Stimulated activated effector memory CD8-positive, alpha-beta T cell treated with anti-CD3 and anti-CD28 coated beads, Interleukin-12 subunit alpha, Interleukin-12 subunit beta, amount 100 ng/mL, for 72 hours (primary cell): ENCODE measurements around the gene ITGA2B.
A peak's percentile ranks its signal among the peaks of the same experiment; 100 is the strongest.
"Not testable (repeated sequence)": the region's sequence is repeated elsewhere in the genome, so short reads cannot be mapped to it uniquely, and the experiment has no call there.

ENCODE experiments used
- ATAC-seq: fragments of 150-1000 bp; cut with Tn5 transposase; 2 replicates; pipeline ENCODE4 v1.10.0; 2021
- DNase-seq, 2 donors: peaks; one replicate each; pipeline ENCODE4 v3.0.0; 2021 to 2022; ENCODE audit warnings: low spot score in 2 of 2
- H3K27ac Mint-ChIP-seq: one replicate; pipeline ENCODE4 v1.8.0; 2022; ENCODE audit warnings: mild to moderate bottlenecking, mixed read lengths
- H3K36me3 Mint-ChIP-seq: one replicate; pipeline ENCODE4 v1.8.0; 2022; ENCODE audit warnings: mild to moderate bottlenecking, mixed read lengths
- H3K4me1 Mint-ChIP-seq: one replicate; pipeline ENCODE4 v1.8.0; 2022; ENCODE audit warnings: mixed read lengths
- H3K4me3 Mint-ChIP-seq: one replicate; pipeline ENCODE4 v1.8.0; 2022; ENCODE audit warnings: mild to moderate bottlenecking, mixed read lengths
- H3K9me3 Mint-ChIP-seq: one replicate; pipeline ENCODE4 v1.8.0; 2022; ENCODE audit warnings: mixed read lengths

ITGA2B gene

GRCh38 chr17:44382917-44383316 lies 6.5 kb downstream of the ITGA2B start:
- Mint-ChIP-seq H3K4me3 (no peak overlapping the region), H3K9me3 (no peaks in the 10 kb centered on the region), H3K27ac (no peak overlapping the region), H3K4me1 (peaks cover 9% of the 10 kb centered on the region), H3K36me3 (peaks cover 6% of the 10 kb centered on the region)
- no peak for DNase-seq
- no peak for ATAC-seq

- no peak overlapping the region for H3K4me3 Mint-ChIP-seq
- no peaks in the 10 kb centered on the region for H3K9me3 Mint-ChIP-seq
- no peak overlapping the region for H3K27ac Mint-ChIP-seq
- peaks cover 9% of the 10 kb centered on the region for H3K4me1 Mint-ChIP-seq
- DNase-seq (no peak), ATAC-seq (no peak)
- peaks cover 6% of the 10 kb centered on the region for H3K36me3 Mint-ChIP-seq
Measured at GRCh38 chr17:44381810-44382305, 7.6 kb downstream of the ITGA2B start.

GRCh38 chr17:44380767-44381166 lies 8.7 kb downstream of the ITGA2B start:
- H3K9me3 Mint-ChIP-seq: no peaks in the 10 kb centered on the region
- peaks cover 6% of the 10 kb centered on the region for H3K36me3 Mint-ChIP-seq
- ATAC-seq (no peak), DNase-seq (no peak)
- no peak overlapping the region for H3K27ac Mint-ChIP-seq
- peaks cover 14% of the 10 kb centered on the region for H3K4me1 Mint-ChIP-seq
- no peak overlapping the region for H3K4me3 Mint-ChIP-seq

- H3K4me3 Mint-ChIP-seq: no peak overlapping the region
- no peak overlapping the region for H3K27ac Mint-ChIP-seq
- H3K36me3 Mint-ChIP-seq: peaks cover 6% of the 10 kb centered on the region
Measured at GRCh38 chr17:44379887-44380286, 9.6 kb downstream of the ITGA2B start.

GRCh38 chr17:44378171-44378705 lies 11.2 kb downstream of the ITGA2B start:
- ATAC-seq: no peak
- DNase-seq: no peak
- peaks cover 6% of the 10 kb centered on the region for H3K36me3 Mint-ChIP-seq
- H3K4me3 Mint-ChIP-seq: no peak overlapping the region
- no peaks in the 10 kb centered on the region for H3K9me3 Mint-ChIP-seq
- peaks cover 6% of the 10 kb centered on the region for H3K4me1 Mint-ChIP-seq
- no peak overlapping the region for H3K27ac Mint-ChIP-seq

More at GRCh38 chr17:44379887-44380286, 9.6 kb downstream of the ITGA2B start:
- peaks cover 12% of the 10 kb centered on the region for H3K4me1 Mint-ChIP-seq
- DNase-seq (no peak), ATAC-seq (no peak)
- H3K9me3 Mint-ChIP-seq: no peaks in the 10 kb centered on the region

GRCh38 chr17:44376779-44377178 lies 12.7 kb downstream of the ITGA2B start:
- no peaks in the 10 kb centered on the region for H3K9me3 Mint-ChIP-seq
- DNase-seq (no peak), ATAC-seq (no peak)

GRCh38 chr17:44376124-44376523 lies 13.3 kb downstream of the ITGA2B start:
- Mint-ChIP-seq H3K4me1 (peaks cover 6% of the 10 kb centered on the region), H3K4me3 (no peak overlapping the region), H3K27ac (no peak overlapping the region), H3K36me3 (peaks cover 6% of the 10 kb centered on the region), H3K9me3 (no peaks in the 10 kb centered on the region)
- peak; percentile 36 for ATAC-seq
- no peak for DNase-seq

More at GRCh38 chr17:44376779-44377178, 12.7 kb downstream of the ITGA2B start:
- no peak overlapping the region for H3K4me3 Mint-ChIP-seq
- peaks cover 6% of the 10 kb centered on the region for H3K36me3 Mint-ChIP-seq
- H3K4me1 Mint-ChIP-seq: peaks cover 6% of the 10 kb centered on the region
- H3K27ac Mint-ChIP-seq: no peak overlapping the region

GRCh38 chr17:44375196-44376017 lies 14.0 kb downstream of the ITGA2B start:
- no peak overlapping the region for H3K27ac Mint-ChIP-seq
- no peak overlapping the region for H3K4me3 Mint-ChIP-seq
- ATAC-seq (peak; percentile 19), DNase-seq (no peak)
- no peaks in the 10 kb centered on the region for H3K9me3 Mint-ChIP-seq
- H3K4me1 Mint-ChIP-seq: peaks cover 6% of the 10 kb centered on the region
- peaks cover 6% of the 10 kb centered on the region for H3K36me3 Mint-ChIP-seq

- Mint-ChIP-seq H3K36me3 (peaks cover 6% of the 10 kb centered on the region), H3K27ac (no peak overlapping the region), H3K4me1 (peaks cover 6% of the 10 kb centered on the region), H3K9me3 (no peaks in the 10 kb centered on the region), H3K4me3 (no peak overlapping the region)
- ATAC-seq: peak; percentile 25
- DNase-seq: no peak
Measured at GRCh38 chr17:44374306-44375195, 14.9 kb downstream of the ITGA2B start.

GRCh38 chr17:44372036-44372435 lies 17.4 kb downstream of the ITGA2B start:
- Mint-ChIP-seq H3K27ac (no peak overlapping the region), H3K4me3 (no peak overlapping the region), H3K36me3 (no peaks in the 10 kb centered on the region), H3K4me1 (peaks cover 6% of the 10 kb centered on the region), H3K9me3 (no peaks in the 10 kb centered on the region)
- ATAC-seq (no peak), DNase-seq (no peak)

GRCh38 chr17:44369414-44370023 lies 19.9 kb downstream of the ITGA2B start:
- H3K36me3 Mint-ChIP-seq, H3K9me3 Mint-ChIP-seq, H3K4me1 Mint-ChIP-seq, DNase-seq, ATAC-seq, H3K27ac Mint-ChIP-seq: not testable (repeated sequence)
- H3K4me3 Mint-ChIP-seq: peak overlapping the region; percentile 55

- H3K4me1 Mint-ChIP-seq, H3K27ac Mint-ChIP-seq, H3K4me3 Mint-ChIP-seq, DNase-seq, ATAC-seq, H3K36me3 Mint-ChIP-seq, H3K9me3 Mint-ChIP-seq: not testable (repeated sequence)
Measured at GRCh38 chr17:44368391-44369243, 20.8 kb downstream of the ITGA2B start.

- Mint-ChIP-seq H3K4me1 (no peaks in the 10 kb centered on the region), H3K4me3 (no peak overlapping the region), H3K27ac (no peak overlapping the region), H3K9me3 (no peaks in the 10 kb centered on the region), H3K36me3 (no peaks in the 10 kb centered on the region)
- DNase-seq (no peak), ATAC-seq (no peak)
Measured at GRCh38 chr17:44367231-44367979, 22.0 kb downstream of the ITGA2B start.

- H3K4me3 Mint-ChIP-seq: peak overlapping the region; percentile 61
- H3K27ac Mint-ChIP-seq, H3K36me3 Mint-ChIP-seq, H3K4me1 Mint-ChIP-seq, ATAC-seq, H3K9me3 Mint-ChIP-seq, DNase-seq: not testable (repeated sequence)
Measured at GRCh38 chr17:44365051-44365450, 24.4 kb downstream of the ITGA2B start.
